HS-5 (cell line): ENCODE data around the gene PLEKHA6.

ENCODE experiments used
- DNase-seq: peaks from one replicate; pipeline ENCODE4 v3.0.0-alpha.2; 2012; ENCODE audit warnings: low read depth

Gene PLEKHA6

DNA sequence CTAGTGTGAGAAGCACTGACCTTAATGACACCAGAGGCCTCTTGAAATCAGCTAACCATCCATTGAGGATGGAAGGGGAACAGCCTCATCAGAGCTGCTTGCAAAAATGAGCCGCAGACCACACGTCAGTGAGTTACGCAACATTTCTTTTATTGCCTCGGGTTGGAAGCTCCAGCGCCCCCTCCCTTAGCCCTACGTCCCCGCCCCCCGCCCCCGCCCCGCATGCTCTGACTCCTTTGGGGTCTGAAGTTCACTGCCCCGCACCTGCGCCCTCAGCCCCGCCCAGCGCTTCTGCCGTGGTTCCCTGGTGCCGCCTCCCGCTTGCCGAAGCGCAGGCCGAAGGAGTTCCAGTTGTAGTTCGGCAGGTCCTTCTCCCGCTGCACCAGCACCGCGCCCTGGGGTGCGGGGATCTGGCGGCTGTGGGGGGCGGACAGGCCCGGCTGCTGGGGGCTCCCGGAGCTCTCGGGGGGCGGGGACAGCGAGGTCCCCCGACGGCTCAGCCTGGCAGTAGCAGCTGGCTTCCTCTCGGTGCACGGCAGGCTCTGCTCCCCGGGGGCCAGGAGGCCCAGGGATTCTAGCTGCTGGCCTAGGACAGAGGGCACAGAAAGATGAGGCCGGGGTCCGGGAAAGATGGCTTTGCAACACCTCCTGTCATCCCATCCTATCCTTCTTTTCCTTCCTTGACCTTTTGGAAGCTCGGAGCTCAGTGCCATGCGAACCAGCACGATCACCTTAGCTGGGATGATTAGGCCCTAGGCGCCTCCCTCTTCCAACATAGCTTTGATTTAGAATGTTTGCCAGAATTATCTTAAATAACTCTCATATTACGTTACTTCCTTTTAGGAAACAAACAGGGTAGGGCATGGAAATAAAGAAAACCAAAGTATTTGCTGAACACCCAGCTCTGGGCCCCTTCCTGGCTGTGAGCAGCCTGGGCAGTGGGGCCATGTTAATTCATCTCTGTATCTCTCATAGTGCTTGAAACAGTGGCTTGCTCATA lies 169.2 kb downstream of the PLEKHA6 start:
- DNase-seq = no peak

DNA sequence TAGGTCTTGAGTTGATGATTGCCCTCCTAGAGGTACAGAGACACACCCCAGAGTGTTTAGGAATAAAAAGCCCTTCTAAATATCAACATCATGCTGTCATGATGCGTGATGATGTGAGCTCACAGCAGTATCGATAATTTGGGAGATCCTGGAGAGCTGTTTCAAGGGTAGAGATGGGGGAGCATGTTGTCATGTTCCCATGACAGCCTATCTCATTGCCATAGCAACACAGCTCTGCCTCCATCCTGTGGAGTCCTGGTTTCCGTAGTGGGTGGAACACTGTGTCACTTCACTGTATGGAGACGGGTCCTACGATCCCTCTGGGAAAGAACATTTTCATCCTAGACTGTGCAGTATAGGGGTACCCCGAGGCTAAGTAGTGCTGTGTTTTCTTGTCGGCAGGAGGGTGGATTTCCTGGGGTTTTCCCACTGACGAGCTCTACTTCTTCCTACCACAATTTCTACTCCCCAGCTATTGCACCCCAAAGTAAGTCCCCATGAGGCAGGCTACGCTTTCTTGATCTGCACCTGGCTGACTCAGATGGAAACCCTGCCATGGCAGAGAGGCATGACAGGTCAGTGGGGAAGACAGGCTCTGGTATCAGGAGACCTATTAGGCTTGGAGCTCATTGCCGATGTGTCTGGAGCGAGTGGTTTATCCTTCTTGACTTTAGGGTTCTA lies 170.6 kb downstream of the PLEKHA6 start:
- DNase-seq = no peak

- no peak for DNase-seq
Observed at GRCh38 chr1:204186597-204186996, 173.1 kb downstream of the PLEKHA6 start.

DNA sequence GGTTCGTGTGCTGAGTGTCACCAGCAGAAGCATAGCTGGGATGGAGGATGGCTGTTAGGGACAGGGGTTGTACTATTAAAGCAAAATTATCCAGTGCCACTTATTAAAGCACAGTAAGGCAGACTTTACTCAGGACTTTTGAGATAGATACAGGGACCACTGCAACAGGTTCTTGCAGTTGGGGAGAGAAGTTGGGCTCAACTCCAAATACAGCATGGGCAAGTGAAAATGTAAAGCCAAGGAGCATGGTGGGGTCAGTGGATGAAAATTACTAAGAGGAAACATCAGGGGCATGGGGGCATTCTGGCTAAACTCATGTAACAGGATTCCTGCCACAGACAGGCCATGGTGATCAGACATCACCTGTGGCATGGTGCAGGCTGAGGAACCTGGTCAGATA lies 178.6 kb downstream of the PLEKHA6 start:
- no peak for DNase-seq

- DNase-seq = no peak
Observed at GRCh38 chr1:204180133-204180532, 179.6 kb downstream of the PLEKHA6 start.

DNA sequence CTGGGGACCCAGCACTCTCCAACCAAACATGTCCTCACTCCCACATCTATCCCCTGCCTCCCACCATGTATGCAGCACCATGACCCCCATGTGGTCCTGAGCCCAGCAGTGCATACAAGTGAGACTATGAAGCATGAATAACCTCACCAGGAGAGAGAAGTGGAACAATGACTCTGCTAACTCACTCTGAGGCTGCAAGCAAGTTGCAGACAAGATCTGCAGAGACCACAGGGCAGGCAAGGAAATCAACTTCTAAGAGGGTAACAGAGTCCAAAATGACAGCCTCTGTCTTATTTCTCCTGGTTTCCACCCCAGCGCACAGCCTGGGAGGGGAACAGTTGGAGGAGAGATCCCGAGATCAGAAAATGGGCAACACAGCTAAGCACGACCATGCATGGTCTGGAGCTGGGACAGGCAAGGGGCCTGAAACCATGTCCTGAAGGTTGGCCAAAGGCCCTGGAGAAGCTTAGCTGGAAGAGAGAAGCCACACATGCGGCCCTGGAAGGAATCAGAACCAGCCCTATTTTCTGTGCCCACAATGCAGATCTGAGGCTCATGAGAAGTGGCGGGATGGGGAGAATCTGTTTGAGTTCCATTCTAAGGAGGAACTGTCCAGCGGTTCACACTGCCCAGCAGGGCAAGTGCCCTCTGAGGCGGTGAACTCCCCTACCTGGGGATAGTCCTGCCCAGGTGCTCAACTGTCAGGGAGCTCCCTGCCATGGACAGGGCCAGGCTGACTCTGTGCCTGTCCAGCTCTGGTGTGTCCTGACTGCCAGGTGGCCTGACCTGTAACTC lies 181.0 kb downstream of the PLEKHA6 start:
- no peak for DNase-seq

DNA sequence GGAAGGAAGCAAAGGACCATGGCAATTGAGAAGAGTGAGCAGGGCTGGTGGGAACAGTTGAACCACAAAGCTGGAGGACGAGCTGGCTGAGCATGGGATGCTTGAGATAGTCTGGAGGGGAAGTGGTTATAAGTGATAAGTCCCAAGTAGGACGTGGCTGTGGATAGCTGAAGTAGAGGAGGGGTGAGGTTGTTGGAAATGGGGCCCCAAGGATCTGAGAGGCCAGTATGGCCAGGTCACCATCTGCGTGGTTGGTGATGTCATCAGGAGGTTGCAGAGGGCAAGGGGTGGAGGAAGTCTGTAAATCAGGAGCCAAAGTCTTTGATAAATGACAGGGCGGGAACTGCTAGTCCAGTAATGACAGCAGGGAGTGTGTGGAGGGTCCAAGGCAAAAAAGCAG lies 182.6 kb downstream of the PLEKHA6 start:
- peak; percentile 18 for DNase-seq

DNA sequence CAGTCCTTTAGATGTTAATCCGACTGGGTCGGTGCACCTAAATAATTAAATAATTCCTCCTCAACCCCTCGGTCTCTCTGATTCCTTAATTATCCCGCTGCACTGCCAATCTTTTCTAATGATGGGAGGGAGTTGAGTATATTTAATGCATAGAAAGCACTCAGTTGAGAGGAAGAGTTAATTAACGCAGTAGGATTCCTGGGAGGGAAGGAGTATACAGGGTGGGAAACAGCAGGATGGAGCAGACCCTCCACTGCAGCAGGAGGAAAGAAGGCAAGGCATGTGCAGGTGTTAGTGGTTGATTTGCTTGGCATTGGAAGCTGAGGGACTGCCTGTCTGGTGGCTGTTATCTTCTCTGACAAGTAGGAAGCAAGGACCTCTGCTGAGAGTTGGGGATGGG lies 183.7 kb downstream of the PLEKHA6 start:
- no peak for DNase-seq

DNA sequence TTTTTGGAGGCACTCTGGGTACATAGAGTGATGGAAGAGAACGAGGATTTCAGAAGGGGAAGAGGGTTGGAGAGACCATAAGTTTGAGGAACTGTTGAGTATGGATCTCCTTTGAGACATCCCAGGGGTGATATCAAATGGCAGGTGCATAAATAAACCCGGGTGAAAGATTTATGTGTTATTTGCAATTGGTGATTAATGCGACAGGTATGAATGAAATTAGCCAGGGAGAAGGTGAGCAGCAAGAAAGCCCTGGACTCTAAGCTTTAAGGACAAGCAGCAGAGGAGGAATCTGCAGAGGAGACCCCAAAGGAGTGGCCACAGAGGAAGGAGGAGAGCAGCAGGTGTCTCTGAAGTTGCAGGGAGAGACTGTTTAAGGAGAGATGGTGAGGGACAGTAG lies 184.8 kb downstream of the PLEKHA6 start:
- no peak for DNase-seq

DNA sequence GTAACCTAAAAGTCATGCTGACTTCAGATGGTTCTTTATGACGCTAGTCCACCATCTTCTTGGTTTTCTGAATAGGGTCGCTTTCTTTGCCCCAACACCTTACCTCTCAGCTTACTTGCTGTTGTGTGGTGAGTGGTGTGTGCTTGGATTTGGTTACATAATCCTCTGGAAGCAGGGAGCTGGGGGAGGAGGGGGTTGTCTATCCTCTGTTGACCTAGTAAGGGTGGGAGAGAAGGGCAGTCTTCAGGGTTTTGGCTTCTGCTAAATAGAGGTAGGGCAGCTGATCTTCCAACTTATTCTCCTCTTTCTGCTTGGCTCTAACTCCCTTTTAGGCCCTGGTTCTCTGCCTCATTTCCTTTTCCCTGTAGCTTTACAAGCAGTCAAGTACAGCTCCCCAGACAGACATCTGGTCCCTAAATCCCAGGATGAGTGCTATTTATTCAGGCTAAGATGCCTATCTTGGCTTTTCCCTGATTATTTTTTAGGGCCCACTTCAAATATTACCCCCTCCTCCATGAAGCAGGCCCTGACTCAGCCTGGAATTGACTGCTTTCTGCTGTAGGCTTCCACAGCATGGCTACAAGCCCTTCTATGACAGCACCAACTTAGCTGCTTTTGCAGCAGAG lies 187.2 kb downstream of the PLEKHA6 start:
- DNase-seq = no peak

DNA sequence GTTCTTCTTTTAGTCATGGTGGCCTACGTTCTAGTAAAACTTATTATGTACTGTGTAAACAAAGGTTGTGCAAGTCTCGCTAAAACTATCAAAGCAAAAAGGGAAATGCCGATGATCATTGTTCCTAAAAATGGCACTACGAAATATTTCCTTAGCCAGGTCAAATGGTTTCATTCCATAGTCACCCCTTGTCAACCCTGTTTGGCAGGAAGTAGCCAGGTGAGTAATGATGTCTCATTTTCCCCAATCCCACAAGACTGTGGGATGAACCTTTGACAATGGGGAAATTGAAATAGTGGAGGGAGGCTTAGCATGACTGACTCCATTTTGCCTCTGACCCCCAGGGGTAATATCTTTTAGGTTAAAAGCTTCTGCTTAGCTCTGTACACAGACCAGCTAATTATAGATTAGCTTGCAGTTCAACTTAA lies 188.0 kb downstream of the PLEKHA6 start:
- DNase-seq = peak; percentile 91

DNA sequence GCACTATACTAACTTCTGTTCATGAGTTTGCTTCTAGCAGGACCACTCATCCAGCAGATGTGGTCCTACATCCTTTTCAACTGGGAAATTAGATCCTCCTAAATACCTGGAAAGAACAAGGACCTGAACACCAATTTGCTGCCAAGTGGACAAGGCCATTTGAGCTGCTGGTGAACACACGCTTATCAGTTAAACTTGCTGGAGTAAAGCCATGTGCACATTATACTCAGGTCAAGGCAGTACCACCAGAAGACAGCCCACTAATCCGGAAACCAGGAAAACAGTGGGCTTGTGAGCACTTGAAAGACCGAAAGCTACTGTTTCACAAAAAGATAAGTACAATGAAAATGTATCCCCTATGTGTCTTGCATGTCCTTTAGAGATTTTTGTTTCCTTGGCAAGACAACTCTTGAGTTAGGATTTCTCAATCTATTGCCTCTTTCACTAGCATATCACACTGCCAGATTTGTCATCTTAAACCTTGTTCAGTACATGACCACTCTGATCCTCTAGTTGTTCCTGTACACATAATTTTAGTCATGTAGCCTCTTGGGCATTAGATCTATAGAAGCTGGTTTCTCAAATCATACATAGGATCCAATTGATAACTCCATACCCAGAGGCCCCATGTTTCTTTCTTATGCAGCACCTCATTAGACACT lies 189.1 kb downstream of the PLEKHA6 start:
- DNase-seq = no peak

- DNase-seq = no peak
Observed at GRCh38 chr1:204169858-204170257, 189.9 kb downstream of the PLEKHA6 start.
